AG09319 (cell line): Measurements from ENCODE around the gene INSYN2A.

Experiments used
- DNase-seq: peaks from one replicate; pipeline ENCODE4 v3.0.0-alpha.2; 2010; ENCODE audit warnings: low read depth; ENCODE audit errors: extremely low read depth
- CTCF ChIP-seq: IDR thresholded peaks from 2 replicates; pipeline ENCODE4 v1.5.1; 2011; ENCODE audit warnings: low read depth, mild to moderate bottlenecking, inconsistent platforms, low read length, moderate library complexity

Gene INSYN2A

DNA sequence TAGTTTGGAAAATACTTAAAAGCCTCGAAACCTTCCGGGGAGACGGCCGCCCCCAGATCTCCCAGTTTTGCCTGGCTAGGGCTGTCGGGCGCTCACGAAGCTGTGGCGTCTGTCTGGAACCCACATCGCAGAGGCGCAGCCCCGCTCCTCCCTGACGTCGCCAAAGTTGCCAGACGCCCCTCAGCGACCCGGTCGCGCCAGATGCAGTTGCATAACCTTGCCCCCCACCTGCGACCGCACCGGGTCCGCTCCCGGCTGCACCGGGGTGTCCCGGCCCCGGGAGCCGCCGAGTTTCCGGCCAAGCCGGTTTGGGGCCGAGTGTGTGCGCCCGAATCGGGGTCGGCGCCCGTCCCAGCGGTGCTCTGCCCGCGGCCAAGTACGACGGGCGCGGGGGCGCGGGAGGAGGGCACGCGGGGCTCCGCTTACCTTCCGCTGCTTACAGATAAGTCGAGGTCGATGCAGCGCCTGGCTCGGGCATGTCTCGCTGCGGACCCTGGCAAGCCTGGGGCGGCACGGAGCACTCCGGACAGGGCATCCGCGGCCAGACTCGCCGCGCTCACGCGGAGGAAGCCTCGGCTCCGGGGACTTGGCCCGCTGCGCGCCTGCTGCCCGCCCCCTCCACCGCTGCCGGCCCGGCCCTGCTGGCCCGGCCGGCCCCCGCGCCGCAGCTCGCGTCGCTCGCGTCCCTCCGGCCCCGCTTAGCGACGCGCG lies 665 bp downstream of the INSYN2A start:
- DNase-seq: no peak
- no peak for TF ChIP-seq CTCF

DNA sequence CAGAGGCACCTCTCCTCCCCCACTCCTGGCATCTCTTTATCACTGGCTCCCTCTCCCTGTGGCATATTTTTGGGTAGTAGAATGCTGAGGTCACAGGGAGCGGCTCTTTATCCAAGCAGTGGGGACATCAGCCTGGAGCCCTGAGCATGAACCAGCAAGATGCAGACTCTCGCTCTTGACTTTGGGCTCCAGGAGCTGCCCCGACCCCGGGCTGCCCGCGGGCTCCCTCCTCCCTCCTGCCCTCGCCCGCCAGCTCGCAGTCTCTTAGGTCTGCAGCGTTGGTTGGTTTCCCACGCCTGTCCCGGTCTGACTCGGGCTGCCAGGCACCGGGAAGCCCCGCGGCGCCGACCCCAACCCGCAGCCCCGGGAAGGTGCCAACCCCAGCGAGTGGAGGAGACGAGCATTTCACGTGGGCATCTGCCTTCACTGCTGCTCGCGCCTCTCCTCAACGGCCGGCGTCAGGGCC lies 1.3 kb downstream of the INSYN2A start:
- no peak for DNase-seq
- no peak for TF ChIP-seq CTCF

DNA sequence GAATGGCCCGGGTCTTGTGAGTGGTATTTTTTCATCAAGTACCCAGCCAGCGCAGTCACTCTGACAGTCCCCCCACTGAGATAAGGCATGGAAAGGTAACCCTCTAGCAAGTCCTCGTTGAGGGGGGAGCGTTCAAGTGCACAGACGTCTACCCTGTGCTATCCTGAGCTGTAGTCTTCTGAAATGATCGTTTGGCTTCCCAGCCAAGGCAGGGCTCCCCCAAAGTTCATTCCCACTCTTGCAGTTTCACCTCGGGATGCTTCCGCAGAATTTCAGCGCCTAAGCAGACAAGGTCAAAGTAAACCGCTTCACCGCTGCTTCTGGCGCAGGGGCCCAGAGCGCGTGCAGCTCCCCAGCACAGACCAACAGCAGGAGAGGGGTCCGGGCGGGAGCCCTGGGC lies 1.8 kb downstream of the INSYN2A start:
- DNase-seq: no peak
- TF ChIP-seq CTCF: no peak

DNA sequence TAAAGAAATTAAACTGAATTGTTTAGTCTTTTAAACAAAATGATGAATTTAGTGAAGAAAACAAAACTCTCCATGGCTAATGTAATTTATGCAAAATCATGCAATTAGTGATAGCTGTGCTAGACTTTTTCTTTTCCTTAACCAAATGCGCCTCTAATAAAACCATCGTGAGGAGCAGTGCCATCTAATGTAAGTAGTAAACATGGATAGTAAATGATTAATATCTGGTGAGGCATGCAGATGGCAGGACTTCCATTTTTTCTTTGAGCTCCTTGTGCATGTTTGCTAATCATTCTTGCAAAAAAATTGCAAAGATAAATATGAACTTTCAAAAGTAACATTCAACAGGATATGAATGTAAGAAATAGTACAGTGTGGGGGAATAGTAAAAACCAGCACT lies 2.3 kb downstream of the INSYN2A start:
- TF ChIP-seq CTCF: no peak
- no peak for DNase-seq

GRCh38 chr10:127193125-127193524 lies 3.3 kb downstream of the INSYN2A start:
- no peak for TF ChIP-seq CTCF
- no peak for DNase-seq

DNA sequence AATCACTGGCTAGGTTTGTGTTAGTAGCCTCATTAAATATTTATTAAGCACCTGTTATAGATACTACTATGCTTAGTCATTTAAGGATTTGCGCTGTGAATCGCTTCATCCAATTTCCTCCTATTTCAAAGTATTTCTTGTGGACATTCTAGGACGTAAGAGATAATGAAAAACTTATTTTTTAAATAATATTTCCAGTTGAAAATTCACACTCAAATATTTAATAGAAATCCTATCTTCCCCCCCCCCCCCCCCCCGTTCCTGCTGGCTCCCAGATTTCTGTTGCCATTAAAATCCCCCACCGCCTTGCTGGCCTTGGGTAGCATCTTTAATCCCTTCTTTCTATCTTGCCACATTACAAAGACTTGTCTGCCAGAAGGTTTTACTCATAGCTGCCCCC lies 6.0 kb downstream of the INSYN2A start:
- no peak for TF ChIP-seq CTCF
- DNase-seq: no peak

DNA sequence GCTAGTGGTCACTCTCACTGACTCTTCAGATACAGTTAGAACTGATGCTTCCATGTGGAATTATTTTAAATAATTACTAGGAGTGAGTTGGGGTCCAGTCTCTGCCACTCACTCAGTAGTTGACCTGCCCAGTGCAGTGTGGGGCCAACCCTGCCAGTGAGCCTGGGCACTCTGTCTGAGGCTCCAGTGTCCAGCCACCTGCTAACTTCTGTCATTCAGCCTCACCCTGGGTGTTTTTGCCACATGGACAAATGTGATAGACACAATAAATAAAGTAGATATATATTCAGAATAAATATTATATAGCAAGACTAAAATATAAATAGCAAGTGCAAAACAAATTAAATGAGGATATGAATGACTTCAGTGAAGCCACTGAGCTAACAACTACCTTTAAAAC lies 7.2 kb downstream of the INSYN2A start:
- DNase-seq: no peak
- TF ChIP-seq CTCF: no peak
